Ramos (cell line): ENCODE data around the gene UGT1A8.

ENCODE experiments used
- in situ Hi-C: fragments of 300-500 bp; cut with MboI; formaldehyde crosslinking; loops from one replicate; pipeline ENCODE4 v1.14.3; 2022; ENCODE audit warnings: low sequenced_read_pairs; ENCODE audit not compliant: unreplicated experiment

Gene UGT1A8

GRCh38 chr2:233814056-233814835 lies 196.8 kb downstream of the UGT1A8 start:
- in situ Hi-C loops: no loop called here

DNA sequence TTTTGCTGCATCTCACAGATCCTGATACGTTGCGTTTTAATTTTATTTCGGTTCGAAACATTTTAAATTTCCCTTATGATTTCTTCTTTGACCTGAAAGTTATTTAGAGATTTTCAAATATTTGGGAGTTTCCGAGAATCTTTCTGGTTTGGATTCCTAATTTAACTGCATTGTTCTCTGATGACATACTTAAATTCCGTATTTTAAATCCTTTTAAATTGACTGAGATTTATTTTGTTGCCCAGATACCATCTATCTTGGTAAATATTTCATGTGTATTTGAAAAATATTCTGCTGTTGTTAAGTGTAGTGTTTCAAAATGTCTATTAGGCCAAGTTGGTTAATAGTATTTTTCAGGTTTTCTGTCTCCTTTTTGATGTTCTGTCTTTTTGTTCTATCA lies 198.4 kb downstream of the UGT1A8 start:
- in situ Hi-C loops: no loop called here

DNA sequence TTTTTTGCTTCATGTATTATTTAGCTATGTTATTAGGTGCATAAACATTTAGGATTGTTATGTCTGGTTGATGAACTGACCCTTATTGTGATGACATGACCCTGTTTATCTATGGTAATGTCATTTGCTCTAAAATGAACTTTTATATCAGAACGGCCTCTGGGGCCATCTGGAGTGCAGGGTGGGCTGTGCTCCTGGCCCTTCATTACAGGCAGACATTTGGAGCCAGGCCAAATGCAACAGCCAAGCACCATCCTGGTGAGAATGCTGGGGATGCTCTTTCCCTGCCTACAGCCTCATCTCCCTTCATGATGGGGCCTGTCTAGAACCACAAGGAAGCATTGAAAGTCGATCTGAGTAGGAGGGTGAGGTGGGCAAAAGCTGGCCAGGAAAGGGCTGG lies 198.9 kb downstream of the UGT1A8 start:
- in situ Hi-C loops: no loop called here

- in situ Hi-C loops: no loop called here
Measured at GRCh38 chr2:233816771-233817170, 199.3 kb downstream of the UGT1A8 start.

GRCh38 chr2:233817361-233817911 lies 200.0 kb downstream of the UGT1A8 start:
- in situ Hi-C loops: no loop called here

- in situ Hi-C loops: no loop called here
Measured at GRCh38 chr2:233817995-233818638, 200.7 kb downstream of the UGT1A8 start.

DNA sequence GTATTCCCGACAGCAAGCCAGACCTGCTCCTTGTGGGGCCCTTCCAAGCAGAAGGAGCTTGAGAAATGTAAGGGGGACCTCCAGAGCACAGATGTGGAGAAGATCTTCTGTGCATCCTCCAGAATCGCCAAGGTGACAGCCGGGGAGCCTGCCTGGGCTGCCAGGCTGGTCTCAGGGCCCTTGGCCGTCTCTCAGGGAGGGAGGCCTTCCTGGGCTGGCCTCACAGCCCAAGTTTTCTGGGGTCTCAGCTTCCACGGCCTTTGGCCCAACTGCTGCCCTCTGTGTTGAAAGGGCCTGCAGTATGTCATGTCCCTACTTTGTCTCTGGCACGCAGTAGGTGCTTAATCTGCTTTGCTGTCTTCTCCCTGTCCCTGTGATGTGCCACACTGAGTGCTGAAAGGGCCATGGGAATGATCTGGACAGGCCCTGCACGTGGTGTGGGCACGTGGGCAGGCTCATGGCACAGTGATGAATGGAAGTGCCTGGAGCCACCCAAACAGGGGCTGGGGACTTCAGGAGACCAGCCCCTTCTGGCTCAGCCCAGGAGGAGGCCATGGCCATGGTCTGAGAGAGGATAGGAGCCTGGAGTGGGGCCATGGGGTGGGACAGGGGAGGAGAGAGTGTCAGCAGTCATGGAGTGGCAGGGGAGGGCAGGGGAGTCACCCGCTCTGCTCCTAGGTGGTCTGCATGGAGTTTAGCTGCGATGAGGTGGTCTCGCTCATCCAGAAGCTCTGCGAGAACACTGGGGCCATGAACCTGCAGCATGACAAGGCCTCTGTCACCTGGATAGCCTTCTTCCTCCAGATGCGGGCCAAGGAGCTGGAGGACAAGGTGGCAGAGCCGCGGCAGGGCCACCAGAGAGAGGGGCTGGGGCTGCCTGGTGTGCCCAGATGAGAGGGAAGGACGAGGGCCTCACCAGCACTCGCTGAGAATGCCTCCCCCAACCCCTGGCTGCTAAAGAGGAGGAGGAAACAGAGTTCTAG lies 201.5 kb downstream of the UGT1A8 start:
- in situ Hi-C loops: no loop called here

- in situ Hi-C loops: no loop called here
Measured at GRCh38 chr2:233819884-233820773, 202.7 kb downstream of the UGT1A8 start.

DNA sequence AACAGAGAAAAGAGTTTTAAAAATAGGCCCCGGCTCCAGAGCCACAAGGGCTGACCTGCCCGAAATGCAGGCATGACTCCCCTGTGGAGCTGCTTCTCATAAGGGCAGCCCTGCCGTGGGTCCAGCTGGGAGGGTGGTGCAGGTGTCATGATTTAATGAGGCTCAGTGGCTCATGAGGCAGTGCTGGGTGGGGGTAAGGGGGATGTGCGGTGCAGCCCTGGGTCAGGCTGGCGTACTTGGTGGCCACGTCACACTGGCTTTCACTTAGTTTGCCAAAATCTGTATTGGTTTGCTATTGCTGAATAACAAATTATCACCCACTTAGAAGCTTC lies 203.3 kb downstream of the UGT1A8 start:
- in situ Hi-C loops: no loop called here

- in situ Hi-C loops: no loop called here
Measured at GRCh38 chr2:233821196-233821595, 203.8 kb downstream of the UGT1A8 start.

DNA sequence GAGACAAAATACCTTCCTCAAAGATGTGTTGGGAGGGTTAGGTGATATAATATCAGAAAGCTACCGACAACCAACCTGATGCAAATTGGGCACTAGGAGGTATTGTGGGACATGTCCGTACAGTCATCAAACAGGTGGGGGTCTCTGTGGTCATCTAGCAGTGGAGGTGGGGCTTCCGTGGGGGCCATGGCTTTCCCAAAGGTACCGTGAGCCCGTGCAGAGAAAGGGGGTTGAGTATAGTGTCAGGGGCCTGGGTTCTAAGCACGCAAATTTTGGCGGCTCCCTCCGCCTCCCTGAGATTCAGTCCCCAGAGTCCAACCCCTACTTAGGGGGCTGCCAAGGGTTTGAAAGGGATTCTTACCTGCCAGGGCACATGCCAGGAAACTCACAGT lies 204.3 kb downstream of the UGT1A8 start:
- in situ Hi-C loops: no loop called here

DNA sequence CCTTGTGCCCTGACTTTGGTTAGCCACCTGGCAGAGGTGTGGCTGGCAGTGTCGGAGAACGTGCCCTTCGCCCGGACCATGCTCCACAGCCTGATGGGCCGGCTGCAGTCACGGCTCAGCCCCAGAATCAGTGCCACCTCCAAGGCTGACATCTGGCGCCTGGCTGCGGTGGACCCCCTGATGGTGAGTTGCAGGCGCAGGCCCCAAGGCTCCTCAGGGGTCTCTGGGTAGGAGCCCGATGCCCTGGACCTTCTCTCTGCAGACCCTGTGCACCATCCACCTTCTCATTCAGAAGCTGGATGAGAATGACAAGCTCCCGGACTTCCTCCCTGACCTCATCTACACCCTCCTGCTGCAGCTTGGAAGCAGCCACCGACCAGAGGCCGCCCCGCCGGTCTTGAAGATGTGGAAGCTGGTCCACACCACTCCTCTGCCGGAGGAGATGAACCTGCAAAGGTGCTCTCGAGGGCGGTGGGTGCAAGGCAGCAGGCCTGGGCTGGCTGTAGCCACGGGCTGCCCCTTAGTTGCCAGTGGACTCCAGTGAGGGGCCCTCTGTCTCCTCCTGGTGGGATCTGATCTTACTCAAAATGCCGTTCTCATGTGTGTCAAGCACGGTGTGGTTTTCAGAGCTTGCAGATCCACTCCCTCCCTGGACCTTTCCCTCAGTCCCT lies 204.8 kb downstream of the UGT1A8 start:
- in situ Hi-C loops: no loop called here
